ENCODE data around the gene IMP4. TPM values are rescaled to one million over a fixed set of nuclear protein-coding genes. Genes with fewer than 3 reads are reported as not detected.

IMP4 gene
- total and polyA plus RNA-seq, 2 experiments from 2014 or later: 52.4 to 56.4 TPM

DNA sequence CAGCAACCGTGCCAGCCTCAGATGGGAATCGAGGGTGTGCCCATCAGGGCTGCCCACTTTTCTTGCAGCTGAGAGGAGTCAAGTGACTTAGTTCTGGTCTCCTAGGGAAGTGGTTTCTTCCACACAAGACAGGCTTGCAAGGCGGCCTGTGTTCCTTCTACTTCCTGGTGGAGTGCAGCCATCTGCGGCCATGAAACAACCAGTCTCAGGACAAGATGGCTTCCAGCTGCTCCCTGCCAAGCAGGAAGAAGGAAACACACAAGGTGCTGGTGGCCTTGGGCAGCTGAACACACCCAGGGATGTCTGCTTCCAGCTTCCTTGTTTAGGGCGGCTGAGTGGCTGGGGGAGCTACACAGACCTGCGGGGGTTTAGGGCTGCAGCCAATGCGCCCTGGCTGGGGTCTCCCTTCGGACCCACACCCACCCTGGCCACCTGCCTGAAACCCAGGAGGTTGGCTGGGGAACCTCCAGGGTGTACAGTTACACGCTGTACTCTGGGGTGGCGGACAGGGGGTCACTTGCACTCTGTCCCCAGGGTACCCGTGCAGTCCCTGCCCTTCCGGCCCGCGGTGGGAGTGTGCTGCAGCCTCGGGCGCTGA is 47.9 kb downstream of the IMP4 start:
- H3K4me3 ChIP-seq: peak overlapping the region; percentile 63
- peak overlapping the region; percentile 84 for H2AFZ ChIP-seq
- peaks cover 7% of the 10 kb centered on the region for H3K4me1 ChIP-seq (ENCODE audit: insufficient read depth)
- peak overlapping the region; percentile 73 for H3K4me2 ChIP-seq
- H3K9me2 ChIP-seq (replicated peaks; ENCODE audit: insufficient read depth): no peaks in the 10 kb centered on the region
- no peaks in the 10 kb centered on the region for H3K9me3 ChIP-seq (ENCODE audit: low read depth)
- H3K27ac ChIP-seq: peak overlapping the region; percentile 96
- no peaks in the 10 kb centered on the region for H3K27me3 ChIP-seq
- no peaks in the 10 kb centered on the region for H4K20me1 ChIP-seq (ENCODE audit: insufficient read depth, poor library complexity, severe bottlenecking)
- no peak for DNase-seq (ENCODE audit: low spot score)
- 70% methylated on average over 14 of the region's 16 CpGs for WGBS (ENCODE audit: low lambda C conversion rate, missing lambda C conversion rate)
- no peaks in the 10 kb centered on the region for H3K79me2 ChIP-seq
- TF ChIP-seq EZH2 (IDR thresholded peaks at IDR 0.05; ENCODE audit: borderline replicate concordance) (no peak), EZH2phosphoT487 (IDR thresholded peaks at IDR 0.05; ENCODE audit: low read depth, severe bottlenecking, unreplicated experiment) (no peak)
- TF ChIP-seq, protein P1, sequence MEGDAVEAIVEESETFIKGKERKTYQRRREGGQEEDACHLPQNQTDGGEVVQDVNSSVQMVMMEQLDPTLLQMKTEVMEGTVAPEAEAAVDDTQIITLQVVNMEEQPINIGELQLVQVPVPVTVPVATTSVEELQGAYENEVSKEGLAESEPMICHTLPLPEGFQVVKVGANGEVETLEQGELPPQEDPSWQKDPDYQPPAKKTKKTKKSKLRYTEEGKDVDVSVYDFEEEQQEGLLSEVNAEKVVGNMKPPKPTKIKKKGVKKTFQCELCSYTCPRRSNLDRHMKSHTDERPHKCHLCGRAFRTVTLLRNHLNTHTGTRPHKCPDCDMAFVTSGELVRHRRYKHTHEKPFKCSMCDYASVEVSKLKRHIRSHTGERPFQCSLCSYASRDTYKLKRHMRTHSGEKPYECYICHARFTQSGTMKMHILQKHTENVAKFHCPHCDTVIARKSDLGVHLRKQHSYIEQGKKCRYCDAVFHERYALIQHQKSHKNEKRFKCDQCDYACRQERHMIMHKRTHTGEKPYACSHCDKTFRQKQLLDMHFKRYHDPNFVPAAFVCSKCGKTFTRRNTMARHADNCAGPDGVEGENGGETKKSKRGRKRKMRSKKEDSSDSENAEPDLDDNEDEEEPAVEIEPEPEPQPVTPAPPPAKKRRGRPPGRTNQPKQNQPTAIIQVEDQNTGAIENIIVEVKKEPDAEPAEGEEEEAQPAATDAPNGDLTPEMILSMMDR (IDR thresholded peaks at IDR 0.05; ENCODE audit: poor library complexity): no peak
- H3K36me3 ChIP-seq (replicated peaks; ENCODE audit: insufficient read depth, low read depth): no peaks in the 10 kb centered on the region

DNA sequence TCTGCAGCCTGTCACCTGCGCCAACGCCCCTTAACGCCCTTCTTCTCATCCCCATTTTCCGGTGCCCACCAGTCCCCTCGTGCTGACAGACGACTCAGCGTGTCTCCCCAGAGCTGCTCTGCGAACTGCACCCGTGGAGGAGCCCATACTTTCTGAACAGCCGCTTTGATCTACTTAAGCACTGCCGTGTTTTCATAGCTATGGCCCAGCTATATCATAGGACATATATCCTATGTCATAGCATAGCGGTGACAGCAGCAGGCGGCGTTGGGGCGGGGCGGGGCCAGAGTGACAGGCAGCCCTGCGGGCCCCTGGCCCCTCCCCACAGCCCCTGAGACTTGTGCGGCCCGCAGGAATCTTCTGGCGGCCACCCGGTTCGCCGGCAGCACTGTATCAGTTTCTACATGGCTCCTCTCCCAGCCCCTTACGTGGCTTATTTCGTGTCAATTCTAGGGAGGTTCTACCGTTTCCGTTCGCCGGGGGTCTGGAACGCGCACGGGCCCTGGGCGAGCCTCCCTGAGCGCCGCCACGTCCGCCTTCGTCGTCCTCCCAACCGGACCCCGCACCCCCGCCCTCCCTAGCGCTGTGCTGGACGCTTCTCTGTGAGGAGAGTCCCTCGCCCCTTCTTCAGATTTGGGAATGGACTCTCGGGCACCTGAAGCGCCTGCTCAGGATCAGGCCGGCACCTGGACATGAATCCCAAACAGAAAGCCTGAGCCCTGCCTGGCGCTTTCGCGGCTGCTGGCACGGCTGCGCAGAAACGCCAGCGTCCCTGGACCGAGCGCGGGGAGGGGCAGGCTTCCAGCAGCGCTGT is 48.6 kb downstream of the IMP4 start:
- Histone ChIP-seq H3K4me1 (ENCODE audit: insufficient read depth) (peaks cover 7% of the 10 kb centered on the region), H3K4me2 (peak overlapping the region; percentile 73), H3K79me2 (no peaks in the 10 kb centered on the region), H3K9me2 (replicated peaks; ENCODE audit: insufficient read depth) (no peaks in the 10 kb centered on the region), H3K27me3 (no peaks in the 10 kb centered on the region), H3K27ac (peak overlapping the region; percentile 96), H2AFZ (peak overlapping the region; percentile 84), H3K4me3 (peak overlapping the region; percentile 63), H4K20me1 (ENCODE audit: insufficient read depth, poor library complexity, severe bottlenecking) (no peaks in the 10 kb centered on the region), H3K36me3 (replicated peaks; ENCODE audit: insufficient read depth, low read depth) (no peaks in the 10 kb centered on the region), H3K9me3 (ENCODE audit: low read depth) (no peaks in the 10 kb centered on the region)
- DNase-seq (ENCODE audit: low spot score): peak; percentile 90
- 8% methylated on average over 50 of the region's 59 CpGs for WGBS (ENCODE audit: low lambda C conversion rate, missing lambda C conversion rate)
- TF ChIP-seq, protein P1 (IDR thresholded peaks at IDR 0.05; ENCODE audit: poor library complexity): no peak
- TF ChIP-seq EZH2 (IDR thresholded peaks at IDR 0.05; ENCODE audit: borderline replicate concordance) (no peak), EZH2phosphoT487 (IDR thresholded peaks at IDR 0.05; ENCODE audit: low read depth, severe bottlenecking, unreplicated experiment) (no peak)

DNA sequence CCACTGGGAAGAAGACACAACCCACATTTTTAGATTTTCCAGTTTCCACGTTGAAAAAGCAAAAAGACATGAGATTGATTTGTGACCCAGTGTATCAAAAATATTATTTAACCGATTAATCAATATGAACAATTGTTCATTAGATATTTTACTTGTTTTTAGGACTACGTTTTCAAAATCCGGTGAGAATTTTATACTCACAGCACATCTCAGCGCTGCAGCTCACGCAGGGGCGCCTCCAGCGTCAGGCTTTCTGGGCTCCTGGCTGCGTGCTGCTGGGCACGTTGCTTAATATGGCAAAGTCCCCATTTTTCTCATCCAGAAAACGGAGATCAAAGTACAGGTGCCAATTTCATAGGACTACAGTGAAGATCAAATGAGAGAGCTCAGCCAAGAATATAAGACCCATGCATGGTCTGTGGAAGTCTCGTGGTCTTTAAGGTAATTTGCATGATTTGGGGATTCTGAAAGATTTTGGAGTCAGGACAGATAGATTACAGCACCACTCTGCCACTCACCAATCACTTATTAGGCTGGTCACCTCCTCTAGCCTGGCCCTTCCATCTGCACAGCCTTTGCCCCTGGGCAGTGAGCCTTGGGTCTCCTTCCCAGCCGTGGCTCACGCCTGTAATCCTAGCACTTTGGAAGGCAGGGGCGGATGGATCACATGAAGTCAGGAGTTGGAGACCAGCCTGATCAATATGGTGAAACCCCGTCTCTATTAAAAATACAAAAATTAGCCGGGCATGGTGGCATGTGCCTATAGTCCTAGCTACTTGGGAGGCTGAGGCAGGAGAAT is 49.4 kb downstream of the IMP4 start:
- 27% methylated on average over 17 of the region's 17 CpGs for WGBS (ENCODE audit: low lambda C conversion rate, missing lambda C conversion rate)
- peak overlapping the region; percentile 63 for H3K4me3 ChIP-seq
- H4K20me1 ChIP-seq (ENCODE audit: insufficient read depth, poor library complexity, severe bottlenecking): no peaks in the 10 kb centered on the region
- H3K9me2 ChIP-seq (replicated peaks; ENCODE audit: insufficient read depth): no peaks in the 10 kb centered on the region
- peak; percentile 62 for DNase-seq (ENCODE audit: low spot score)
- H3K9me3 ChIP-seq (ENCODE audit: low read depth): no peaks in the 10 kb centered on the region
- peak overlapping the region; percentile 96 for H3K27ac ChIP-seq
- no peaks in the 10 kb centered on the region for H3K79me2 ChIP-seq
- H2AFZ ChIP-seq: peak overlapping the region; percentile 84
- H3K27me3 ChIP-seq: no peaks in the 10 kb centered on the region
- peak; percentile 34 for TF ChIP-seq EZH2 (IDR thresholded peaks at IDR 0.05; ENCODE audit: borderline replicate concordance)
- TF ChIP-seq, protein P1 (IDR thresholded peaks at IDR 0.05; ENCODE audit: poor library complexity): no peak
- H3K4me1 ChIP-seq (ENCODE audit: insufficient read depth): peaks cover 7% of the 10 kb centered on the region
- H3K36me3 ChIP-seq (replicated peaks; ENCODE audit: insufficient read depth, low read depth): no peaks in the 10 kb centered on the region
- H3K4me2 ChIP-seq: peak overlapping the region; percentile 73

Measured in hepatocyte (in vitro differentiated cells).